HFFc6 (cell line): ENCODE data around the gene SSBP3. TPM values are rescaled to one million over a fixed set of nuclear protein-coding genes. Genes with fewer than 3 reads are reported as not detected.
A peak's percentile ranks its signal among the peaks of the same experiment; 100 is the strongest.

ENCODE experiments used
- DNase-seq: peaks from one replicate; pipeline ENCODE4 v3.0.0-alpha.2; 2018
- H3K27ac Mint-ChIP-seq: 2 replicates; pipeline ENCODE4 v1.8.0; 2020; ENCODE audit warnings: mild to moderate bottlenecking, mixed read lengths
- H3K27me3 Mint-ChIP-seq: 2 replicates; pipeline ENCODE4 v1.8.0; 2021; ENCODE audit warnings: mild to moderate bottlenecking, moderate library complexity, mixed read lengths; ENCODE audit not compliant: insufficient read depth
- H3K36me3 Mint-ChIP-seq: 2 replicates; pipeline ENCODE4 v1.8.0; 2021; ENCODE audit warnings: low read depth, mixed read lengths
- H3K4me1 Mint-ChIP-seq: 2 replicates; pipeline ENCODE4 v1.8.0; 2020; ENCODE audit warnings: low read depth, mixed read lengths
- H3K4me3 Mint-ChIP-seq: 2 replicates; pipeline ENCODE4 v1.8.0; 2020; ENCODE audit warnings: mild to moderate bottlenecking, moderate library complexity, mixed read lengths
- H3K9me3 Mint-ChIP-seq: 2 replicates; pipeline ENCODE4 v1.8.0; 2020; ENCODE audit warnings: mild to moderate bottlenecking, mixed read lengths
- total RNA-seq, 6 experiments: library from RNA; stranded (reverse); fragmentation: NEBNext Ultra II Directional; extraction: Animal tissue kit (Norgen Biotek cat#: 25700); gene quantifications; 2 replicates in 1 of 6; 3 replicates in 5 of 6; pipeline ENCODE4 v1.2.3, GENCODE V29; 2021
- TF ChIP-seq, protein P1 (sequence below): fragments of 200-600 bp; sonication (generic); IDR thresholded peaks from 2 replicates; pipeline ENCODE4 v1.5.0; 2021; ENCODE audit warnings: antibody characterized with exemption, mild to moderate bottlenecking

Gene SSBP3
- total RNA-seq, 6 experiments from 2014 or later = 42.3 to 72.2 (median 58.1) TPM

DNA sequence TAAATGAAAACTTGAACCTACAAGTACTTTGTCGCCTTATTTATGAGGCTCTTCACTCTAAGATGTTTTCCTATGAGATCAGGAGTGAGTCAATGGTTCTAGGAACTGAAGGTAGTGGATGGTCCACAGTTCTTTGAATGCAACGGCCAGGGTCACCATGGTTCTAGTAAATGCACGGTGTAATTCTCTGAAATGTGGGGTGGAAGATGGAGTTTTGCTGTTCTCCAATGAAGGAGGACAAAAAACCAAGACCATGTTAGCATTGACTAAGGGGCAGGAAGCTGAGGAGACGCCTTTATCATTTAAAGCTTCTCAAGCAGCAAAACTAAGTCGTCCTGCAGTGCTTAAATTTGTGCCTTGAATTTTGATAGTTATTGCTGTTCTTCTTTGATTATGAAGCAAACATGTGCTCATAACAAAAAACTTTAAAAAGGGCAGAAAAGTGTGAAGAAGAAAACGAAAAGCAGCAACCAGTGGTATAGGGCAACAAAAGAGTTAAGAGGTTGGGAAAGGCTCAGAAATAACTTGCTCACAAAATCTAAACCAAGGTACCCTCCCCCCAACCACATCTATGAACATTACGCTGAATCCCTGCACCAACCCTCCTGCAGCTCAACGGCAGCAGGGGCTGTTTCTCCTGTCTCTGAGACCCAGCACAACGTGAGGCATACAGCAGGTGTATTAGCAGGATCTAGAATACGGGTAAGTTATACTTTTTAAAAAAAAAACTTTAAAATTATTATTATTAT, 121.2 kb downstream of the SSBP3 start:
- H3K4me1 Mint-ChIP-seq = peaks cover 53% of the 10 kb centered on the region
- H3K36me3 Mint-ChIP-seq = peaks cover 9% of the 10 kb centered on the region
- H3K4me3 Mint-ChIP-seq = no peak overlapping the region

DNA sequence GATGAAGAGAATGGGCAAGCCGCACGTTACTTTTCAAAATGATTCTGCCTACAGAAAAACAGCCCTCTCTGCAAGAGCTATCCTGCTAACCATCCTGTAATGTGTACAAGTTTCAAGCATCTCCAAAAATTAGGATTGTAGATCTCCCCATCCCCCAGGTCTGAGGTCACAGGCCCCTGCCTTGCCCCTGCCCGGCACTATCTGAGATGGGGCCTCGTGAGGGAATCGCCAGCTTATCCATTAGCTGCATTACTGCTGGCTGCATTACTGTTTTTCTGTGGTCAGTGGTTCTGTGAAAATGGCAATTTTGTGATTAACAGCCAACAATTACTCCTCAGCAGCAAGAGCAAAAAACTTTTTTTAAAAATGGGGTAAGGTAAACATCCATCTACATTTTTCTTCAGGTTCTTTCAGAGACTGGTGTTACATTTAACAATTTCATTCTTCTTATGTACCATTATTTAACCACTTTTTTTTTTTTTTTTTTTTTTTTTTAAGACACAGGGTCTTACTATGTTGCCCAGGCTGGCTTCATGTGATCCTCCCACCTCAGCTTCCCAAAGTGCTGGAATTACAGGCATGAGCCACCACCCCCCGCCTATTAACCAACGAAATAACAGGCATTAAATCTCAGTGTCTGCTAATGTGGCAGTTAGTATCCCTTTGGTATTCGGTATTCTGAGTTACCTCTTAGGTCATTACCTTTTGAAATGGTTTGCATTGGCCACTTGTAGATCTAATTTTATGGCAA, 122.4 kb downstream of the SSBP3 start:
- Mint-ChIP-seq H3K4me3 (no peak overlapping the region), H3K27ac (no peak overlapping the region)

More for the DNA sequence above, 121.2 kb downstream of the SSBP3 start:
- no peaks in the 10 kb centered on the region for H3K27me3 Mint-ChIP-seq
- TF ChIP-seq, protein P1, sequence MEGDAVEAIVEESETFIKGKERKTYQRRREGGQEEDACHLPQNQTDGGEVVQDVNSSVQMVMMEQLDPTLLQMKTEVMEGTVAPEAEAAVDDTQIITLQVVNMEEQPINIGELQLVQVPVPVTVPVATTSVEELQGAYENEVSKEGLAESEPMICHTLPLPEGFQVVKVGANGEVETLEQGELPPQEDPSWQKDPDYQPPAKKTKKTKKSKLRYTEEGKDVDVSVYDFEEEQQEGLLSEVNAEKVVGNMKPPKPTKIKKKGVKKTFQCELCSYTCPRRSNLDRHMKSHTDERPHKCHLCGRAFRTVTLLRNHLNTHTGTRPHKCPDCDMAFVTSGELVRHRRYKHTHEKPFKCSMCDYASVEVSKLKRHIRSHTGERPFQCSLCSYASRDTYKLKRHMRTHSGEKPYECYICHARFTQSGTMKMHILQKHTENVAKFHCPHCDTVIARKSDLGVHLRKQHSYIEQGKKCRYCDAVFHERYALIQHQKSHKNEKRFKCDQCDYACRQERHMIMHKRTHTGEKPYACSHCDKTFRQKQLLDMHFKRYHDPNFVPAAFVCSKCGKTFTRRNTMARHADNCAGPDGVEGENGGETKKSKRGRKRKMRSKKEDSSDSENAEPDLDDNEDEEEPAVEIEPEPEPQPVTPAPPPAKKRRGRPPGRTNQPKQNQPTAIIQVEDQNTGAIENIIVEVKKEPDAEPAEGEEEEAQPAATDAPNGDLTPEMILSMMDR = no peak
- no peak for DNase-seq
- no peak overlapping the region; the same call in 1 of the 2 replicates for H3K27ac Mint-ChIP-seq
- H3K9me3 Mint-ChIP-seq = no peaks in the 10 kb centered on the region

DNA sequence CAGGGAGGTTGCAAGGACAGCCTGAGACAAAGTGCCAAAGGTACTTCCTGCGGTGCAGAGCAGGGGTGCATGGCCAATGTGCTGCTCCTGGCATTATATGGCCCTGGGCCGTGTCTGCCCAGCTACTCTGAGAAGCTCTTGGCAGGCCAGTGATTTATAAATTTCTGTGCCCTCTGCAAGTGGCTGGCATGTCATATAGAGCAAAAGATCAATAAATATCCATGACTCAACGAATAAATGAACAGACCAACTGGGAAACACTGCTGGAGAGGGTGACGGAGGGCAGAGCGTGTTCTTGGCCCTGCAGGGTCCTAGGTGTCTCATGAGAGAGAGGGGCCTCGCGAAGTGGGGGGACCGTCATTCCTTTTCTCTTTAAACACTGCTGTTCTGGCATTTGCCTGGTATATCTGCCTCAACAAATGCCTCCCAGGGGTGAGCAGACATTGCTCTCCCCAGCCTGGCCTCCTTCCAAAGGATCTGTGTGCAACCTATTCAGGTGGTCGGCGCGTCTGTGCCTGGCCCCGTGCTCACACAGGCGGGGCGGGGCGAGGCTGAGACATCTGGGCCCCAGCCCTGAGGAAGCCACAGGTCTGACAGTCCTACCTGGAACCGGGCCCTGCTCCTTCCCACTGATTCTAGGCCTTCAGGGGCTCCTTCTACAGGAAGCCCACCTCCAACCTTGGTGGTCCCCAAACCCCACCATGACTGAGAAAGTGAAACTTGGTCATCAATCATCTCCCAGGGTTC, 123.9 kb downstream of the SSBP3 start:
- Mint-ChIP-seq H3K9me3 (no peaks in the 10 kb centered on the region), H3K27ac (no peak overlapping the region), H3K36me3 (peaks cover 16% of the 10 kb centered on the region), H3K4me1 (peaks cover 53% of the 10 kb centered on the region), H3K4me3 (no peak overlapping the region), H3K27me3 (no peaks in the 10 kb centered on the region)
- TF ChIP-seq, protein P1 = no peak
- no peak for DNase-seq

More for the DNA sequence above, 122.4 kb downstream of the SSBP3 start:
- Mint-ChIP-seq H3K4me1 (peaks cover 53% of the 10 kb centered on the region), H3K36me3 (peaks cover 16% of the 10 kb centered on the region), H3K9me3 (no peaks in the 10 kb centered on the region), H3K27me3 (no peaks in the 10 kb centered on the region)
- DNase-seq = no peak
- TF ChIP-seq, protein P1 = no peak

DNA sequence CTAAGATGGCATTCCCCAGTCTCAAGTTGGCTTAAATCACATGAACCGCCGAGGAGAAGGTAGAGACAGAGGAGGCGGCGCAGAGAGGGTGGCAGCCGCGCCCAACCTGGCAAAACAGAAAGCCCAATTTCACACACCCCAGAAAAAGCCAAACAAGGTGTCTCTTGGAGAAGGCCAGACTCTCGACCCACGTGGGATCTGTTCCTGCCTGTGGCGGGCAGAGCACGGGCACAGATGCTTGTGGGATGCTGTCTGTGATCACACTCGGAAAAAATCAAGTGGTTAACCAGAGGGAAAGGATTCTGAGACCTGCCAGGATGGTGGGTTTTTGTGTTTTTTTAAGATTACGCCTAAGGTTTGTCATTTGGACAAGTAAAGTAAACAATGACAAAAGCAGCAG, 125.5 kb downstream of the SSBP3 start:
- Mint-ChIP-seq H3K4me1 (peaks cover 54% of the 10 kb centered on the region), H3K27ac (peak overlapping the region; percentile 83), H3K27me3 (0 out of 2 replicates have a peak, but pooled peaks cover 1% of the 10 kb centered on the region), H3K4me3 (no peak overlapping the region), H3K36me3 (peaks cover 16% of the 10 kb centered on the region), H3K9me3 (no peaks in the 10 kb centered on the region)
- TF ChIP-seq, protein P1 = no peak
- DNase-seq = no peak

GRCh38 chr1:54279457-54279856, 126.7 kb downstream of the SSBP3 start:
- no peak for DNase-seq
- Mint-ChIP-seq H3K4me1 (peaks cover 65% of the 10 kb centered on the region), H3K27me3 (peaks cover 5% of the 10 kb centered on the region; the same call in 1 of the 2 replicates), H3K4me3 (no peak overlapping the region), H3K27ac (peak overlapping the region; percentile 83), H3K36me3 (peaks cover 16% of the 10 kb centered on the region), H3K9me3 (no peaks in the 10 kb centered on the region)
- TF ChIP-seq, protein P1 = no peak
